Measurements from ENCODE around the gene RASD2. TPM values are rescaled to one million over a fixed set of nuclear protein-coding genes. Genes with fewer than 3 reads are reported as not detected.
"Not testable (repeated sequence)": the region's sequence is repeated elsewhere in the genome, so short reads cannot be mapped to it uniquely, and the experiment has no call there.

RASD2 gene, protein sequence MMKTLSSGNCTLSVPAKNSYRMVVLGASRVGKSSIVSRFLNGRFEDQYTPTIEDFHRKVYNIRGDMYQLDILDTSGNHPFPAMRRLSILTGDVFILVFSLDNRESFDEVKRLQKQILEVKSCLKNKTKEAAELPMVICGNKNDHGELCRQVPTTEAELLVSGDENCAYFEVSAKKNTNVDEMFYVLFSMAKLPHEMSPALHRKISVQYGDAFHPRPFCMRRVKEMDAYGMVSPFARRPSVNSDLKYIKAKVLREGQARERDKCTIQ
- 0.58 TPM for polyA plus RNA-seq (2013, experiment 1 of 2)
- polyA plus RNA-seq (2013, experiment 2 of 2): 0.51 TPM

DNA sequence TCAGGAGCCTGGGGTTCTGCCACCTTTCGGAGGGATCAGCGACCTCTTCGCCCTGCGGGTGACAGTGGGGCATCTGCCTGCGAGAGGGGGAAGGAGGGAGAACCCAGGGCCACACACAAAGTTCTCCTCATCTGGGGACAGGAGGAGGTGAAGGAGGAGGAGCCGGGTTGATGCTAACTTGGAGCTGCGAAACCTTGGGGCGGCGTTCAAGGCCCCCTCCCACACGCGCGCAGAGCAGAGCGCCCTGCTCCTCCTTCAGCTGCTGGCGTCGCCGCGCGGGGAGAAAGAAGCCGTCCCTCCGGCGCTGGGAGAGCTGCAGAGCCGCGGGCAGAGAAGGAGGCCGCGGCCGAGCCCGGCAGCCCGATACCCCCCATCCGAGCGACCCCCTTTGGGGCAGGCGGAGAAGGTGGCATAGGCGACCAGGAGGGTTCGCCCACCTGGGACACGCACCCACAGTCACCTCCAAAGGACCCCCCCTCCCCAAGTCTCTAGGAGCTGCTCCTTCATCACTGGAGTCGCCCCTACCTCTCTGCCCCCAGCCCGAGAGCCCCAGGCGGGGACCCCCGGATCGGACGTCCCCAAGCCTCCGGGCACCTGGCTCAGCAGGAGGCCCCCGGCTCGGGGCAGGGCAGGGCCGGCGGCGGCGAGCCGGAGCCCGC is at the start of gene RASD2:
TSS of gene RASD2 (plus strand) at position 237 of the 659 bp plus-strand sequence. CDS start 5,979 bp downstream, outside the sequence.
- Histone ChIP-seq H2BK12ac (ENCODE audit: low read length in 2 of 2) (peak within 1 kb of the TSS in 1 of 2 experiments; percentile 74), H4K8ac (ENCODE audit: low read length) (peak within 1 kb of the TSS; percentile 61), H3K27me3 (ENCODE audit: control insufficient read depth in 1 of 2, insufficient read depth in 1 of 2, low read length in 2 of 2) (peaks cover 44 to 72% of the 10 kb centered on the region in 2 experiments), H3K4me2 (ENCODE audit: low read length, poor library complexity, severe bottlenecking) (peak within 1 kb of the TSS; percentile 93), H3K79me1 (replicated peaks; ENCODE audit: low read length, poor library complexity, severe bottlenecking) (no peaks in the 10 kb centered on the region), H3K18ac (ENCODE audit: low read depth in 1 of 2, low read length in 2 of 2) (peak within 1 kb of the TSS; percentile 44 to 67), H2BK15ac (ENCODE audit: low read depth, poor library complexity, severe bottlenecking) (peak within 1 kb of the TSS; percentile 70), H3K27ac (ENCODE audit: low read length, poor library complexity, severe bottlenecking) (no peak within 1 kb of the TSS), H3K23ac (ENCODE audit: low read length in 2 of 2) (no peak within 1 kb of the TSS), H2AFZ (ENCODE audit: low read depth, low read length) (peak within 1 kb of the TSS; percentile 60), H3K9me3 (ENCODE audit: control insufficient read depth, low read length) (no peaks in the 10 kb centered on the region), H3K14ac (ENCODE audit: low read length in 2 of 2) (peak within 1 kb of the TSS in 1 of 2 experiments; percentile 14), H2BK5ac (ENCODE audit: low read depth, low read length, poor library complexity, severe bottlenecking) (no peak within 1 kb of the TSS), H2AK5ac (ENCODE audit: low read length, severe bottlenecking) (no peak within 1 kb of the TSS), H3K4me3 (ENCODE audit: insufficient read depth in 1 of 2, low read depth in 1 of 2, low read length in 2 of 2) (peak within 1 kb of the TSS; percentile 58 to 76), H3K9ac (ENCODE audit: low read length) (peak within 1 kb of the TSS; percentile 48), H2BK120ac (ENCODE audit: low read depth, low read length) (peak within 1 kb of the TSS; percentile 71), H3K4ac (ENCODE audit: low read depth in 1 of 2, low read length in 2 of 2) (no peak within 1 kb of the TSS), H3K36me3 (ENCODE audit: control insufficient read depth in 1 of 2, insufficient read depth in 2 of 2, low read depth in 1 of 2, low read length in 2 of 2) (no peaks in the 10 kb centered on the region), H3K4me1 (ENCODE audit: control insufficient read depth, insufficient read depth, low read depth, low read length) (peaks cover 24% of the 10 kb centered on the region), H4K91ac (ENCODE audit: low read length) (peak within 1 kb of the TSS; percentile 82)
- peak; percentile 51 for DNase-seq
- under 1% methylated on average over 48 of the region's 49 CpGs for WGBS

DNA sequence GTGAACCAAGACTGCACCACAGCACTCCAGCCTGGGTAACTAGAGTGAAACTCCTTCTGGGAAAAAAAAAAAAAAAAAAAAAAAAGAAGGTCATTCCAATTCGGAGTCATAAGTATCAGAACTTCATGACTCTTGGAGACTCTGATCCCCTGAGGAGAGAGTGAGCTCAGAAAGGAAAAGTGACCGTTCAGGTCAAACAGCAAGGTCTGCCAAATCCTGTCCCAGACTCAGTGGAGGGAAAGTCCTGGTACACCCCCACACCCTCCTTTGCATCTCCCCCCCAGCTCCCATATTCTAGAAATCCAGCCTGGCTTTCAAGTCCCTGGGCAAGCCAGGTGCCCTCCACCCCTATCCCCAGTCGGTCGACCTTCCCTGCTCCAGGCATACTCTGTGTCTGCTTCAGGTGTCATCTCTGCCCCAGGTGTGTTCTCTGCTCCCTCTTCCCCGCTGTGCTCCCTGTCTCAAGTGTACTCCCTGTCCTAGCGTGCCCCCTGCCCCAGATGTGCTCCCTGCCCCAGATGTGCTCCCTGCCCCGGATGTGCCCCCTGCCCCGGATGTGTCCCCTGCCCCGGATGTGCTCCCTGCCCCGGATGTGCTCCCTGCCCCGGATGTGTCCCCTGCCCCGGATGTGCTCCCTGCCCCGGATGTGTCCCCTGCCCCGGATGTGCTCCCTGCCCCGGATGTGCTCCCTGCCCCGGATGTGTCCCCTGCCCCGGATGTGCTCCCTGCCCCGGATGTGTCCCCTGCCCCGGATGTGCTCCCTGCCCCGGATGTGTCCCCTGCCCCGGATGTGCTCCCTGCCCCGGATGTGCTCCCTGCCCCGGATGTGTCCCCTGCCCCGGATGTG is 49.3 kb upstream of the RASD2 start:
- H3K9me3 ChIP-seq (ENCODE audit: control insufficient read depth, low read length); H3K4me3 ChIP-seq (ENCODE audit: insufficient read depth in 1 of 2, low read depth in 1 of 2, low read length in 2 of 2); H2AK5ac ChIP-seq (ENCODE audit: low read length, severe bottlenecking); H2BK5ac ChIP-seq (ENCODE audit: low read depth, low read length, poor library complexity, severe bottlenecking); H2AFZ ChIP-seq (ENCODE audit: low read depth, low read length); H2BK12ac ChIP-seq (ENCODE audit: low read length in 2 of 2); H3K14ac ChIP-seq (ENCODE audit: low read length in 2 of 2); H3K4me2 ChIP-seq (ENCODE audit: low read length, poor library complexity, severe bottlenecking); H2BK15ac ChIP-seq (ENCODE audit: low read depth, poor library complexity, severe bottlenecking); H3K79me1 ChIP-seq (replicated peaks; ENCODE audit: low read length, poor library complexity, severe bottlenecking); H3K4ac ChIP-seq (ENCODE audit: low read depth in 1 of 2, low read length in 2 of 2); H3K27ac ChIP-seq (ENCODE audit: low read length, poor library complexity, severe bottlenecking); H3K9ac ChIP-seq (ENCODE audit: low read length); H3K4me1 ChIP-seq (ENCODE audit: control insufficient read depth, insufficient read depth, low read depth, low read length); H2BK120ac ChIP-seq (ENCODE audit: low read depth, low read length); DNase-seq; H4K8ac ChIP-seq (ENCODE audit: low read length); H3K18ac ChIP-seq (ENCODE audit: low read depth in 1 of 2, low read length in 2 of 2); H3K36me3 ChIP-seq (ENCODE audit: control insufficient read depth in 1 of 2, insufficient read depth in 2 of 2, low read depth in 1 of 2, low read length in 2 of 2); H3K23ac ChIP-seq (ENCODE audit: low read length in 2 of 2); H4K91ac ChIP-seq (ENCODE audit: low read length): not testable (repeated sequence)
- peaks cover 58 to 59% of the 10 kb centered on the region in 2 experiments for H3K27me3 ChIP-seq (ENCODE audit: control insufficient read depth in 1 of 2, insufficient read depth in 1 of 2, low read length in 2 of 2)
- WGBS: 91% methylated on average over 16 of the region's 24 CpGs

DNA sequence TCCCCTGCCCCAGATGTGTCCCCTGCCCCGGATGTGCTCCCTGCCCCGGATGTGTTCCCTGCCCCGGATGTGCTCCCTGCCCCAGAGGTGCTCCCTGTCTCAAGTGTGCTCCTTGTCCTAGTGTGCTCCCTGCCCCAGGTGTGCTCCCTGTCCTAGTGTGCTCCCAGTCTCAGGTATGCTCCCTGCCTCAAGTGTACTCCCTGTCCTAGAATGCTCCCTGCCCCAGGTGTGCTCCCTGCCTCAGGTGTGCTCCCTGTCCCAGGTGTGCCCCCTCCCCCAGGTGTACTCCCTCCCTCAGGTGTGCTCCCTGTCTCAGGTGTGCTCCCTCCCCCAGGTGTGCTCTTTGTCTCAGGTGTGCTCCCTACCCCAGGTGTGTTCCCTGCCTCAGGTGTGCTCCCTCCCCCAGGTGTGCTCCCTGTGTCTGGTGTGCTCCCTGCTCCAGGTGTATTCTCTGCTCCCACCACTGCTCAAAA is 48.7 kb upstream of the RASD2 start:
- Histone ChIP-seq H2BK12ac (ENCODE audit: low read length in 2 of 2) (no peak overlapping the region), H3K79me1 (replicated peaks; ENCODE audit: low read length, poor library complexity, severe bottlenecking) (no peaks in the 10 kb centered on the region), H3K27ac (ENCODE audit: low read length, poor library complexity, severe bottlenecking) (no peak overlapping the region), H3K27me3 (ENCODE audit: control insufficient read depth in 1 of 2, insufficient read depth in 1 of 2, low read length in 2 of 2) (peaks cover 56 to 62% of the 10 kb centered on the region in 2 experiments), H3K4me3 (ENCODE audit: insufficient read depth in 1 of 2, low read depth in 1 of 2, low read length in 2 of 2) (no peak overlapping the region), H2BK15ac (ENCODE audit: low read depth, poor library complexity, severe bottlenecking) (no peak overlapping the region), H3K4me2 (ENCODE audit: low read length, poor library complexity, severe bottlenecking) (no peak overlapping the region), H3K9ac (ENCODE audit: low read length) (no peak overlapping the region), H2AFZ (ENCODE audit: low read depth, low read length) (no peak overlapping the region), H3K4me1 (ENCODE audit: control insufficient read depth, insufficient read depth, low read depth, low read length) (no peaks in the 10 kb centered on the region), H3K18ac (ENCODE audit: low read depth in 1 of 2, low read length in 2 of 2) (no peak overlapping the region), H3K23ac (ENCODE audit: low read length in 2 of 2) (no peak overlapping the region), H2AK5ac (ENCODE audit: low read length, severe bottlenecking) (no peak overlapping the region), H3K36me3 (ENCODE audit: control insufficient read depth in 1 of 2, insufficient read depth in 2 of 2, low read depth in 1 of 2, low read length in 2 of 2) (no peaks in the 10 kb centered on the region), H3K9me3 (ENCODE audit: control insufficient read depth, low read length) (no peaks in the 10 kb centered on the region), H3K4ac (ENCODE audit: low read depth in 1 of 2, low read length in 2 of 2) (no peak overlapping the region), H4K91ac (ENCODE audit: low read length) (no peak overlapping the region), H2BK5ac (ENCODE audit: low read depth, low read length, poor library complexity, severe bottlenecking) (no peak overlapping the region), H4K8ac (ENCODE audit: low read length) (no peak overlapping the region), H3K14ac (ENCODE audit: low read length in 2 of 2) (no peak overlapping the region), H2BK120ac (ENCODE audit: low read depth, low read length) (no peak overlapping the region)
- WGBS: 95% methylated on average over 3 of the region's 3 CpGs
- DNase-seq: no peak
